HG02588 (cell line): Measurements from ENCODE around the gene MEIKIN.
A peak's percentile ranks its signal among the peaks of the same experiment; 100 is the strongest.
"Not testable (repeated sequence)": the region's sequence is repeated elsewhere in the genome, so short reads cannot be mapped to it uniquely, and the experiment has no call there.

Experiments used
- ATAC-seq: cut with Tn5 transposase; IDR thresholded peaks from one replicate; pipeline ENCODE4 v1.9.1; 2021; ENCODE audit warnings: mild to moderate bottlenecking, moderate library complexity; ENCODE audit not compliant: unreplicated experiment

Gene MEIKIN

DNA sequence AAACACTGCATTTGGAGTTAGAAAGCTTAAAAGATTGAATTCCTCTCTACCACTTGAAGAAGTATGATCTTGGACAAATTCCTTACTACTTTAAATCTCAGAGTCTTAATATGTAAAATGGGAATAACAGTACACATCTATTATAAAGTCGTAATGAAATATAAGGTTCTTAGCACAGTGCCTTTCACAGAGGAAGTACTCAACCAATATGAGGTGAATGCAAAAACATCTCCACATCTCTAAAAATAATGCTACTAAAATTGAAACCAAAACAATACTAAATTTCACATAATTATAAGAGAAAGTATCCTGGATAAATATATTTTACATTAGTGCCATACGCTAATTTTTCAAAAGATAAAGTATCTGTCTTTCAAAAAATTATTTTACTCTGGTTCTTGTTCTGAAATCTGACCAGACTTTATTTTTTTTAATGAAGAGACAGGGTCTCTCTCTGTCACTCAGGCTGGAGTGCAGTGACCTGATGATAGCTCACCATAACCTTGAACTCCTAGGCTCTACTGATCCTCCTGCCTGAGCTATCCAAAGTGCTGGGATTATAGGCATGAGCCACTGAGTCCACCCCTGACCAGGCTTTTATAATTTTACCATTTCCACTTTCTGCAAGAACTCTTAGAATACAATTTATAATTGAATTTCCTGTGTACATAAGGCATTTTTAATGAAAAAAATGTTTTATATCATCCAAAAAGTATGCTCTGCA is 127.3 kb downstream of the MEIKIN start:
- ATAC-seq, result no peak

DNA sequence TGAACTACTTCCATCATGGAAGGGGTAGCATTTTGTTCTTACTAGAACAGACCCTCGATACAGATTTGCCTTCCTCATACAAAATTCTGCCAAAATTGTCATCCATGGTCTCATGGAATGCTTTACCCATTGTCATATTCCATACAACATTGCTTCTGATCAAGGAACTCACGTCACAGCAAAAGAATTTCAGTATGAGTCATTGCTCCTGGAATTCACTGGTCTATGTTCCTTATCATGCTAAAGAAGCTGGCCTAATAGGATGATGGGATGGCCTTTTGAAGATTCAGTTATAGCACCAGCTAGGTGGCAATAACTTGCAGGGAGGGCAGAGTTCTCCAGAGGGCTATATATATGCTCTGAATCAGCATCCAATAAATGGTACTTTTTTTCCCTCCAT is 130.5 kb downstream of the MEIKIN start:
- ATAC-seq, result no peak

DNA sequence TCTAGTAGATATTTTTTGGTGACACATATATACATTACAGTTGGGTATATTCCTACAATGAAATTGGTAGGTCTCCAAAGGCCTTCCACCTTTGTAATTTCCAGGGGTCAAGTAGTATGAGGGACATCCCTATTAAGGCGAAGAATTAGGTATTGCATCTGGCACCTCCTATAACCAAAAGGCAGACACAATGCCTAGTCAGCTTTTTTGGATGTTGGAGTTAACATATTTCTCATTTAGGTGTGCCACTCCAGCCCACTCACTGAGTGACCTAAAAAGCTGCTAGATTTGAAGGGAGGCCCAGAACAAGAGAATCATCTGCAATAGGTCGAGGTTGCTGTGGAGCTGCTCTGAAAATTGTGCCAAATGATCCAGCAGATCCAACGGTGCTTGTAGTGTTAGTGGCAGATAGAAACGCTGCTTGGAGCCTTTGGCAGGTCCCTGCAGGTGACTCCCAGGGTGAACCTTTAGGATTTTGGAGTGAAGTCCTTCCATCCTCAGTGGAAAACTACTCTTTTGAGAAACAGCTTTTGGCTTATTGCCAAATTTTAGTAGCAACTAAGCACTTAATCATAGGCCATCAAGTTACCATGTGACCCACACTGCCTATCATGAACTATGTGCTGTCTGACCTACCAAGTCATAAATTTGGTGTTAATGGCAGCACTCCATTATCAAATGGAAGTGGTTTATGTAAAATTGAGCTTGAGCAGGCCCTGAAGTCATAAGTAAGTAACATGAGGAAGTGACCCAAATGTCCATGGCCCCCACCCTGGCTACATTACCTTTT is 132.9 kb downstream of the MEIKIN start:
- no peak for ATAC-seq

DNA sequence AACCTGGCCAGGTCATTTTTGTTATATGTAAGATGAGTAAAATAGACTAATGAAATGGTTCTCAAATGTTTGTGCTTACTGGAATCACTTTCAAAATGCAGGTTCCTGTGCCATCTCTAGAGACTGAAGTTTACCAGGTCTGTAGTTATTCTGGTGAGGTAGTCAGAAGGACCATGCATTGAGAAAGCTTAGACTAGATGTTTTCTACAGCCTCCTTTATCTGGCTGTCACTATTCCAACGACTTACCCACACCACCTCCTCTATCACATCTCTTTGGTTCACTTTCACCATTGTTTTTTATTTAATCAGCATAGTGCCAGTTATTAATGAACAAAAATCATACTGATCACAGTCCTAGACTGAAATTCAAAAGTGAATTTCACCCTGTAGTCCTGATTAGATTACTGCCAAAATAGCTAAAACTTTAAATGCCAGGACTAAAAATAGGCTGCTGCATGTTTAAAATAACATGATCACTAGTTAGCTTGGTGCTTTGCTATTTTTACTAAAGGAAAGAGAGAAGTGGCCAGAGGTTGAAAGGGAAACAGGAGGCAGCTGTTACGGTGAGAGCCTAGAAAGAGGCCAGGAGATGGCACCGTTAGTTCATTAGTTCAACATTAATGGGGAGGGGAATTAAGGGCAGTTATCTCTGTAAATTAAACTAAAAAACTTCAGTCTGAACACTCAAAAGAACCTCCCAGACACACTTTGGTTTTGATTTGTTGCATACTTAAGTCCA is 134.8 kb downstream of the MEIKIN start:
- ATAC-seq, result no peak

DNA sequence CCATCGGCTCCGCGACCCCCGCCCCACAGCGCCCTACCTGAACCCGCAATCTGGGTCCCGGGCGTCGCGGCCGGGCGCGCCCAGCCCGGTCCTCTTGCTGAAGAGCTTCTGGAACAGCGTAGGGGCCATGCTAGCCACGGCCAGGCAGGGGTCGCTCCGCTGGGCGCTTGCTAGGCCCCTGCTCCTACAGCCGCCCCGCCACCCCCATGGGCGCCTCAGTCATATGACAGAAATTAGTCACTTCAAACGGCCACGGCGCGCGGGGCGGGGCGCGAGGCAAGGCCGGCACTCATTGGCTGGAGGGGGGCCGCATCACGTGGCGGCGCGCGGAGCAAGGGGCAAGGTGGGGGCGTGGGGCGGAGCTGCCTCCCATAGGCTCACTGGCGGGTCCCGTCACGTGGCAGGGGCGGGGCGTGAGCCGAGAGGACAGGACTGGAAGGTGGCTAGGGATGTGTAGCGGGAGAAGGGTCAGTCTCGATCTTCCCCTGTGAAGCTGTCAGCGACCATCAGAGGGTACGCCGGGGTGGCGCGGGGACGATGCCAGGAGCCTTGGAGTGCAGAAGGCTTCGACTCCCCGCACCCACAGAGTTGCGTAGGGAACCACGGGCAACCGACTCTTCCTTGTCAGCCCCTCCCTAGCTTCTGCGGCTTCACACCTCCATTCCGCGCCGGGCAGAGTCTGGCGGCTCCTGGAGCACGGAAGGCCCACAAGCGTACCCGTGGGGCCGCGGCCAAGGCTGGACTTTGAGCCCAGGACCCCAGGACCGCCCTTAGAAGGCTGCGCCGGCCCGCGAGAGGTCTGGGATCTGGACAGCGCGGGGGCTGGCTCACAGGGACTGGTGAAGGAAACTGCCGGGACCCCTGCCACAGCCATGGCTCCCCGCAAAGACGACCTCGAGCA is 148.4 kb downstream of the MEIKIN start, which contains the start of gene FNIP1:
Gene FNIP1 (minus strand): TSS at position 225 of the 901 bp plus-strand sequence. CDS start 96 bp downstream, at position 129.
- peak; percentile 90 for ATAC-seq

DNA sequence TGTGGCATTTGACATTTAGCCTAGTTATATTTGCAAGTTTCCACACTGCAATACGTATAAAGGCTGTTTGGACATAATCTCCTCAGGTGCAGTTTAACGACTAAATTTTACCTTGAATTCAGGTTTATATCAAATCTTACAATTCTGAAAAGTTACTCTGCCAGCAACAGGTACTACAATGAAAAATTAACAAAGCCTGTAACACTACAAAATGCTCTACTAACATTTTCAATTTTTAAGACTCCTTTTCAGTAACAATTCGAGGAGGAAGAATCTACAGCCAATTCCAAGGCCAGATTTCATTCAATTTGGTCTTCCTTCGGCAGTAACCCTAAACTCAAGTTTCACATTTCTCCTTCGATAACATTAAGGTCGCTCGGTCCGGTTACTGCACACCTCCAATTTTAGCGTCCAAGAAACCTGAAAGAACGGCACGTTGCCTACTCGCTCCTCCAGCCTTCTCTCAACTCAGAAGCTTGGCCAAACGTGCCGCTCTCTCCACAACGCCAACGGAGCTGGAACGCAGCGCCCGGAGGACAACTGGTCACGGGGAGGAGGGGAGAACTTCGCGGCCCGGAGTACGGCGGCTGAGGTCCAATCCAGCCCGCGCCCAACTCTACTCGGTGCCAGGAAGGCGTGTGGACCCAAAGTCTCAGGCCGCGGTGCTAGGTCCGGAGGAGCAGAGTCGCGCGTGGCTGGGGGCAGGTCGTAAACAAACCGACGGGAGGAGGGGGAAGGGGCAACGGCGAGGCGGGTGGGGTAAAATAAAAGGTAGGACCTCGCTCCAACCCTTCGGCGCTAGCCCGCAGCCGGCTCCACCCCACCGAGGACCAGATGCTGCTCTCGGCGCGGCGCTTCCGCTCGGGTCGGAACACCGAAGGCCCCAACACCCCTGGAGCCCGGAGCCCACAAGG is 149.3 kb downstream of the MEIKIN start:
- peak; percentile 18 for ATAC-seq

DNA sequence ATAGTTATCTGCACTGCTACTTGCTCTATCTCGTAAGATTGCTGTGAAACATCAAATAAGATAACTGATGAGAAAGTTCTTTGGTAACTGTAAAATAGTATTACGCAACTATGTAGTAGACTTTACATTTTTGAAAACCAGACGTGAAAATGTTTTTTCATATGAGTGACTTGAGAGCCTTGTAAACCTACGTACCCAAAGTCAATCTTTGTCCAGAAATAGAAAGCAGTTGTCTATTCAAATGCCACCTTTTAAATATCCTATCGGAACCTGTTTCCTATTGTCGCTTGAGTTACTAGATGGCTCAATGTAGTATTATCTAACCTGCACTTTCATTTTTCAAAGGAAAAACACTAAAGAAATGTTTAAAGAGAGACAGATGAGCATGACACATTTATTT is 150.2 kb downstream of the MEIKIN start:
- no peak for ATAC-seq

DNA sequence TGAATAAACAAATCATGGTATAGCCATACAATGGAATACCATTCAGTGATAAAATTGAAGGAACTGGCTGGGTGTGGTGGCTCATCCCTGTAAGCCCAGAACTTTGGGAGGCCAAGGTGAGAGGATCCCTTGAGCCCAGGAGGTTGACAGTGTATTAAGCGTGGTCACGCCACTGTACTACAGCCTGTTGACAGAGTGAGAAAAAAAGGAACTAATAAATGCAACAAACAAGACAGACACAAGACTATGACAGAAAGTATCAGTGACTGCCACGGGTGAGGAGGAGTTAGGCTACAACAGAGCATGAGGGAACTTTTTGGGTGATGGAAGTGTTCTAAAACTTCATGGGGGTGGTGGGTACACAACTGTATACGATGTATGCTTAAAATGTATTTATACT is 150.9 kb downstream of the MEIKIN start:
- ATAC-seq, result no peak

DNA sequence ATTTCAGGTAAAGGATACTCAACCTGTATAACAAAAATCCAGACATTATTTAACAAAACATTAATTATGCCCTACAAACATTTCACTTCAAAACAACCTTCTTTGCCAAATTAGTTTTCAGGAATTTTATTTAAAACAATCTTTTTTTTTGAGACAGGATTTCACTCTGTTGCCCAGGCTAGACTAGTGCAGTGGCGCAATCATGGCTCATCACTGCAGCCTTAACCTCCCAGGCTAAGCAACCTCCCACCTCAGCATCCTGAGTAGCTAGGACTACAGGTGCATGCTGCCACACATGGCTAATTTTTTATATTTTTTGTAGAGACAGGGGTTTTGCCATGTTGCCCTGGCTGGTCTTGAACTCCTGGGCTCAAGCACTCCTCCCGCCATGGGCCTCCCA is 152.6 kb downstream of the MEIKIN start:
- no peak for ATAC-seq

DNA sequence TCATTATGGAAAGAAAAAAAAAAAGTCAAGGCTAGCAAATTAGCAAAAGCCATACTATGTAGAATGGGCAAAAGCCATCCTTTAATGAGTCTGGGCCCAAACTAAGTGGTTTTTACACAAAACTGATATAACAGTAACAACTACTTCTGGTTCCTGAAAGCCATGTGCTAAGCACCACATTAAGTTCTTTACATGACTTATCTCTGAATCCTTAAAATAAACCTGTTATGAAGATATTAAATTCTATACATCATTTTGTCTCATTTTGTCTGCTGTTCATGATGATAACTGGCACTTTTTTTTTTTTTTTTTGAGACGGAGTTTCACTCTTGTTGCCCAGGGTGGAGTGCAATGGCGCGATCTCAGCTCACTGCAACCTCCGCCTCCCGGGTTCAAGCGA is 153.6 kb downstream of the MEIKIN start:
- no peak for ATAC-seq

DNA sequence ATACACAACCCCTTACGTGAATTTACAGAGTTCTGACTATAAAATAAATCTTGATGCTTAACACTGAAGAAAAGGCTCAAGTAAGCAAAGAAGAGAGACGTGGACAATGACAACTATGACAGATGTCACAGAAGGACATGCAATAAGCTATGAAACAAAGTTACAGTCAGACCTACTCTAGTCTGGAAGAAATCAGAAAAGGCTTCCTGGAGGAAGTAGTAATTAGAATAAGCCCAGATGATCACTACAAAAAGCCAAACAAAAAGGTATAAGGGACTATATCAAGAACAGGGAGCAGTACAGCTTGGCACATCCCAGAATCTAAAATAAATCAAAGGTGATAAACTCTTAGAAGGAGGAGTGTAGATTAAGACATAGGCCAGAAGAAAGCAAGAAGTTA is 154.9 kb downstream of the MEIKIN start:
- no peak for ATAC-seq

DNA sequence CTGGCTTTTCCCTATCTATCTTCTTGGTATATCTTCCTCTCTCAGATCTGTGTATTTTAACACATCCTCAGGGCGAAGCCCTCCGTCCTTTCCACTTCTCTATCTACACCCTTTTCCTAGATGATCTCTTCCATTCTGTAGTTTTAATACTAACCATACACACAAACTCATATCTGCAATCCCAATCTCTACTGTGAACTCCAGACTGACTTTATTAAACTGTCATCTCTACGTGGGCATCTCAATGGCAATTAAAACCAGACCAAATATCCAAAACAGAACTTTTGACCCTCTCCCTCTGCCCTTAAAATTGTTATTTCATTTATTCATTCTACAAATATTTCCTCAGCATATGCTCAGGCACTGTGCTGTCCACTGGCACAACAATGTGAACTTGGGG is 155.7 kb downstream of the MEIKIN start:
- no peak for ATAC-seq

DNA sequence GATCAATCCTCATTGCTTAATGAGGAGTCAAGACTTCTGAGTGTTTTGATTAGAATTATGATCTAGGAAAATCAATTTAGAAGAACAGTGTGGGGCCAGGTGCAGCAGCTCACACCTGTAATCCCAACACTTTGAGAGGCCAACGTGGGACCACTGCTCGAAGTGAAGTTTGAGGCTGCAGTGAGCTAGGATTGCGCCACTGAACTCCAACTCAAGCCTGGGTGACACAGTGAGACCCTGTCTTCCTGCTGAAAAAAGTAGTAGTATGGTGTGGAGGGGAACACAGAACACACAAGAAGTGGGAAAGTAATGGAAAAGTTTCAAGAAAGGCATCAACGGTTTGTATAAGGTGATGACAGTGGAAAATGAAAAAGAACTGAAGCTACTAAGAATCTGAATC is 157.7 kb downstream of the MEIKIN start:
- ATAC-seq, result no peak

DNA sequence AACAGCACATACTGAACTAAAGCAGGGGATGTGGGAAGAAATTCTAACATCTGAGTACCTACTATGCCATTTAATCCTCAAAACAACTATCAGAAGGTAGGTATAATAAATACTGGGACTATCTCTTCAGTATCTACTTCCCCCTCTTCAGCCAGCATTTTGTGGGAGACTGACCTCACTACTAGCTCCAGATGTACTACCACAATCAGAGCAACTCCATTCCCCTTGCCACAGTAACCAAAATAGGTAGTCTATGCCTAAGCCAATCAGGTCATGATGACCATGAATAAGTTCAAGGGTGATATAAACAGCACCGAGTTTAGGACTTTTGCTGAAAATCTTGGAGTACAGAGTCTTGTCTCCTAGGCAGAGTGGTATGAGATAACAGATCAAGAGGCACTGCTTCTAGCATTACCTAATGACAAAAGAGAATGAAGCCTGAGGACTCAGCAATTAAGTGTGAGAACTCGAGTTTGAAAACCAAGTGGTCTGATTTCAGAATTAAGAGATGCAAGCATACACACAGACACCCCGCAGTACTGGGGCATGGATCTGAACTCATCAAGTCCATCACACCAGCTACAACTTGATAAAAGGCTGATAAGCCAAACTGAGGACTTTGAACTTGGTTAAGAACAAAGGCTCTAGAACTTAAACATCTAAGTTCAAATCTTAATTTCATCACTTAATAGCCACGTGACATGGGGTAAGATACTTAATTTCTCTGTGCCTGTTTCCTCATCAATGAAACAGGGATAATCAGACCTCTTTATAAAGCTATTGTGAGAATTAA is 158.4 kb downstream of the MEIKIN start:
- ATAC-seq, result no peak

DNA sequence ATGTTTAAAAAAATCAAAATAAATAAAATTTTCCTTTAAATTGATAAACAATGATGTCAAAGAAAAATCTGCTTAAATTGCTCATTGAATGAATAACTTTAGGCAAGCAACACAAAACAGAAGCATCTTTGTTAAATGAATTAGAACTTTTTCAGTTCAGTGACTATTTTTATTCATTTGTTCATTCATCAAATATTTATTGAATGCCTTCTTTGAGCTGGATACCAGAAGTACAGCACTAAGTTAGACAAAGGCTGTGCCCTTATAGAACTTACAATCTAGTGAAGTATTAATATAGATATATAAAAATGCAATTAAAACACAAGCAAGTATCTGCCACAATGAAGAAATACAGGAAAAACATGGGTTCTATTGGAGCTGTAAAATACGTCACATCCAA is 159.4 kb downstream of the MEIKIN start:
- no peak for ATAC-seq

DNA sequence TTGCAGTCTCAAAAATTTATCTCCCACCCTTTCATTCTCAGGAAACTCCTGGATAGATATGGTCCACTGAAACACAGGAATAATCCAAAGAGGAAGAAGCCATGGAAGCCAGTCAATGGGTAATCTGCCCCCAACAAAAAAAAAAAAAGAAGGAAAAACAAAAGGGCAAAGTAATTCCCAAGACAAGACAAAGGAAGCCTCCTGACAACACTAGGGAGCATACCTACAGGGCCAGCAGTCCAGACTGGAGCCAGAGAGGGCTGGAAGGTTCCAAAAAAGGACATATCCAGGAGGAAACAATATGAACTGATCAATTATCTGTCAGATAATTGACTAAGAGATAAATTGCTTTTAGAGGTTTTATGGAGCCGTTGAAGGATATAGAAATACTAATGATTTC is 161.6 kb downstream of the MEIKIN start:
- ATAC-seq, result no peak

DNA sequence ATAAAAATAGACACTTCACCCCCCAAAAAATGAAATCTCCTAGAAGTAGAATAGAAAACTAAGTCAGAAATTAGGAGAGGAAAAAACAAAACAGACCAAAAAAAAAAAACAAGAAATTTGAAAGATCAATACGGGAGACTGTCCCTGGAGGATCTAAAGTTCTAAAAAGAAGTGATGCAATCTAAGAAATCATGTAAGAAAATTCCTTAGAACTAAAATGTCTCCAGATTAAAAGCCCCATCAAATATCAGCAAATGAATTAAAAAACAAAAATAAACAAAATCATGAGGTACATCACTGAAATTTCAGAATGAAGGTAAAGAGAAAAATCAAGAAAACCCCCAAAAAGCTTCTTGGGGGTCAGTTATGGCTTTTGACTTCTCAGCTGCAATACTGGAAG is 162.1 kb downstream of the MEIKIN start:
- no peak for ATAC-seq

DNA sequence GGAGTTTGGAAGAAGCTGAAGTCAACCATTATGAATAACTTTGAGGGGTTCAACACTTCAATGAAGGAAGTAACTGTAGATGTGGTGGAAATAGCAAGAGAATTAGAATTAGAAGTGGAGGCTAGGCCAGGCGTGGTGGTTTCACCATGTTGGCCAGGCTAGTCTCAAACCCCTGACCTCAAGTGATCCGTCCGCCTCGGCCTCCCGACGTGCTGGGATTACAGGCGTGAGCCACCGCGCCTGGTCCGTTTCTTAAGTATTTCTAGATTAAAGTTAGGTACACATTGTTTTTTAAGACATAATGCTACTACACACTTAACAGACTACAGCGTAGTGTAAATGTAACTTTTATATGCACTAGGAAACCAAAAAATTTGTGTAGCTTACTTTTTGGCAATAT is 162.7 kb downstream of the MEIKIN start:
- ATAC-seq, result no peak

DNA sequence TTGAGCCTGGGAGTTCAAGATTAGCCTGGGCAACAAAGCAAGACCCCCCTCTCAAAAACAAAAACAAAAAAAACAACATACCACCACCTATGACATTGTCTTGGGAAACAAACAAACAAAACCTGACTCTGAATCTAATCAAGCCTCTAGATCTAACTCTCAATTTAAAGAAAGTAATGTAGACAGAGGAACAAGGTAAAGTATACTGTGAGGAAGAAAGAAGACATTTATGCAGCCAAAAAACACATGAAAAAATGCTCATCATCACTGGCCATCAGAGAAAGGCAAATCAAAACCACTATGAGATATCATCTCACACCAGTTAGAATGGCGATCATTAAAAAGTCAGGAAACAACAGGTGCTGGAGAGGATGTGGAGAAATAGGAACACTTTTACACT is 167.3 kb downstream of the MEIKIN start:
- ATAC-seq, result not testable (repeated sequence)
